Activated naive CD4-positive, alpha-beta T cell treated with anti-CD3 and anti-CD28 coated beads, Interleukin-2, amount 50 U/mL, for 16 hours (primary cell): Measurements from ENCODE around the gene COL13A1.

ENCODE experiments used
- DNase-seq: peaks from one replicate; pipeline ENCODE4 v3.0.0-alpha.2; 2020

COL13A1 gene

GRCh38 chr10:69893271-69893900 lies 91.7 kb downstream of the COL13A1 start:
- no peak for DNase-seq

GRCh38 chr10:69894156-69894555 lies 92.5 kb downstream of the COL13A1 start:
- no peak for DNase-seq

DNA sequence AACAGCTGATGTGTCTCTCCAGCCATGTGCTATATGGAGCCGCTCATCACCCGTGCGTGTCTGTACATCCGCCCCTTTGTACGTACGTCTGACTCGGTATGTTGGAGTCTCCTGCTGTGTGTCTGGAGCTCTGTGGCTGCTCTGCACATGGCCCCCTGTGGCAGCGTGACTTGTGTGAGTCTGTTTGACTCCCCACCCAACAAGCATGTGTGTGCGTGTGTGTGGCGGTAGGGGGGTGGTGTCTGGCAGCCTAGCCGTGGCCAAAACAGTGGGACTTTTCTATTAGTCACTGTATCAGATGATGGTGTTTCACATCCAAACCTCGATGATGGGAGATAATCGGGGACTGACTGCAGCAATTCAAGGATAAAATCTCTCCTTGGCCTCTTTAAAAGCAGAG lies 94.1 kb downstream of the COL13A1 start:
- DNase-seq: no peak

DNA sequence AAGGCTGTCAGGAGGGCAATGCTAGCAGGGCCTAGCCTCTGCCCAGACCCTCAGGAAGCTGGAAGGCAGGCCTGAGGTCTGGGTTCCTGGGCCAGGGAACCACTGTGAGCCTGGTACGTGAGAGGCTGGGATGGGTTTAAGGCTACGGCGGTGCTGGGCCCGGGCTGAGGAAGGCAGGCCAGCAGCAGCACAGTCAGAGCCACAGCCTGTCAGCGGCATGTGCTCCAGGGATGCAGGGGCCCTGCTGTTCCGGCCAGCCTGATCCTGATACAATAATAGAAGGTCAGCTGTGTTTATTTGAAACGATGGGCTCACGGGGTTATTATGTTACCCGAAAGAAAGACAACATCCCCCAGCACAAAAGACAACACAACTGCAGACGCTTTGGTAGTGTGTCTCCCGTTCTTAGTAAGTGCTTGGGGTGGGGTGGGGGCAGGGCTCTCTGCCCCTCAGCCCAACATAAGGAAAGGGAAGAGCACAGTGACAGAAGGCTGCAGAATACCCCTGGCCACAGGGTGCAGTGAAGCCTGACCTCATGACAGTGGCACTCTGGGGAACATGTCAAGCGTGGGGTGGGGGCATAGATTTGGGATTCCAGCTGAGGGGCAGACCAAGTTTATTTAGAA lies 95.0 kb downstream of the COL13A1 start:
- DNase-seq: no peak

DNA sequence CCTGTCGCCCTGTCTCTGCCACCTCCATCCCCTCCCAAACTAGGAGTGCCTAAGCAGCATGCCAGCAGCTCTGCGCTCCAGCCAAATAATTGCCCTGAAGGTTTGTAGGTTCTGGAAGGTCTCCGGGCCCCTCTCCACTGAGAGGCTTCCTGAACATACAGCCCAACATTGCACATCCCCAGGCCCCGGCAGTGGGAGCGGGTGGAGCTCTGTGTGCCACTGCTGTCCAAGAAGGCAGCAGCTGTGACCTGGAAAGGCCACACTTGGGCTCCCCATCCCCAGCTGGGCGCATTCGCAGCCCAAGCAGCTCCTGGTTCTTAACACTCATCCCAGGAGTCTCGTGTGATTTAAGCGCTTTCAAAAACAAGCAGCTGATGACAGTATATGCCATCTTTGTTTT lies 95.7 kb downstream of the COL13A1 start:
- DNase-seq: no peak

DNA sequence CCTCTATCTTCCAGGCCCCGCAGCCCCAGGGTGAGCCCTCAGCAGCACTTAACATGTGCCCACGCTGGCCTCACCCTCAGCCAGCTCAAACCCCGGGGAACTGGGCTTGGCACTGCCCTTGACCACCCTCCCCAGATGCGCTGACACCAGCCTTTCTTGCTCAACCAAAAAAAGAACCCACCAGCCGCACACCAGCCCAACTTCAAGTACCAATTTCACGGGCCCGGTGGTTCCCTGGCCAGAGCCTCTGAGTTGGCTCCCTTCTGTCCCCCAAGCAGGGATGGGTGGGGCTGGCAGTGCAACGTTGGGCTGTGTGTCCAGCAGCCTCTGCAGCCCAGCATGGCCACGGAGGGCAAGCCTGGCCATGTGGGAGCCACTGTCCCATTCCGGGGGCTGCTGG lies 96.3 kb downstream of the COL13A1 start:
- no peak for DNase-seq

GRCh38 chr10:69898524-69898923 lies 96.8 kb downstream of the COL13A1 start:
- no peak for DNase-seq

GRCh38 chr10:69898941-69899340 lies 97.2 kb downstream of the COL13A1 start:
- DNase-seq: no peak

DNA sequence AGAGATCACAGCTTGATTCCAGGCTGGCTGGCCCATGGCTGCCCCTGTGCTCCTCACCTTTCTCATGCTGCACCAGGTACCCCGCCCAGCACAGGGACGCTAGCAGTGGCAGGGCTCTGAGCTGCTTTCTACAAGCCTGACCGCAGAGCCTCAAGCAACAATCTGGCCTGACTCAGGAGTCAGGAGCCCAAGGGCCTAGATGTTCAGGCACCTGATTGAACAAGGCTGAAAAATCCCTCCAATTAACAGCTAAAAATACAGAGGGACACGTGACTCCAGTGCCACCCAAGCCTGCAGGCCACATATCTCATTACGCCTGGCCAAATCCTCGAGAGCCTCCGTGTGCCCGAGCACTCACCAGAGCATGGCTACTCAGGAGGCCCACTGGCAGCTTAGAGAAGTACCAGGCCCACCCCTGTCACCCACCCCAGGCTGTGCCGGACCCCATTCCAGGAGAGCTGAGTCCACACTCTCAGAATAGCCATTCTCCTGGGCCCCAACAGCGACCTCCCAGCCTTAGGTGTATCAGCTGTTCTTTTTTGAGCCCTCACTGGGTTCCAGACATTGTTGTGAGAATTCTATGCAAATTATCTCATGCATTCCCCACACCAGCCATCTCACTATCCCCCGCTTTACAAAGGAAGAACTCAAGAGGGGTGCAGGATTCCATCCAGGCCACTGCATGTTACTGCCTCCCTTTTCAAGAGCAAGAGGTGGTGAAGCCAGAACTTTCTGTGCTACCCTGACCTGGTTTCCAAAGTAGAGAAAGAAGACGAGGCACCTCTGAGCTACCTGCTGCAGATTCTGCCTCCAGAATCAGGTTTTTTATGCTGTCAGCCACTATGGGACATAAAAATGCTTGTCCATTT lies 98.3 kb downstream of the COL13A1 start:
- DNase-seq: no peak

GRCh38 chr10:69901022-69901421 lies 99.3 kb downstream of the COL13A1 start:
- no peak for DNase-seq

DNA sequence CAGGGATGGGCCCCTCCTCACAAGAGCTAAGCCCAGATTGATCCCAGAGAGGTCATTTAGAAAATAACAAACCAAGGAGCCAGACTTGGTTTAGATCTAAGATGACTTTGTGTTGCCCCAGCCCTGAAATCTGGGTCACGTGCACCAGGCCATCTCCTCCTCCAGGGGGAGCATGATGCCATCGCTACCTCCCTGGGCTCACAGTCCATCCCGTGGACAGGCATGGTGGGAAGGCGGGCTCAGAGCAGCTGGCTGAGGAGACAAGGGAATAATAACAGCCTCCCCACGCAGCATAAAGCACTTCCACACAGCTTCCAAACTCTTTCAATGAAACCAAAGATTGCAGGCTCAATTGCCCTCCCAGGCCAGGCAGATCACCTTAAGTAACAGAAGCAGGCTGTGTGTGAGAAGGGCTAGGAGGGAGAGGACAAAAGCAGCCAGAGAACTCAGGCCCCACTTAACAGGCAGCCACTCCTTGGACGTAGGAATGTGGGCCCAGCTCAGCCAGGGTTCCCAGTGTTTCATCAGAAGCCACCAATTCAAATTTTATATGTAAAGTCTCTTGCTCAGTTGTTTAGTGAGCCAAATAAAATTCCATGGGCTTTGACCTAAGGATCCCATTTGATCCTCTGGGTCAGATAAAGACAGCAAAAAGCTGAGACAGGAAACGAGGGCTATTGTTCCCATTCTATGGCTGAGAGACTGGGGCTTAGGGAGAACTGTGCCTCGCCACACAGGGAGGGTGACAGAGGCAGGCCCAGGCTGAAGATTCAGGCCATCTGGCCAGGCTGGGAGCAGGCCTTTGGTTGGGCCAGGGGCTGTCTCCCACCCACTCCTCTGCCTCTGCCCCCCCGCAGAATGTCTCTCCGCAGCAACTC lies 100.2 kb downstream of the COL13A1 start:
- DNase-seq: no peak

DNA sequence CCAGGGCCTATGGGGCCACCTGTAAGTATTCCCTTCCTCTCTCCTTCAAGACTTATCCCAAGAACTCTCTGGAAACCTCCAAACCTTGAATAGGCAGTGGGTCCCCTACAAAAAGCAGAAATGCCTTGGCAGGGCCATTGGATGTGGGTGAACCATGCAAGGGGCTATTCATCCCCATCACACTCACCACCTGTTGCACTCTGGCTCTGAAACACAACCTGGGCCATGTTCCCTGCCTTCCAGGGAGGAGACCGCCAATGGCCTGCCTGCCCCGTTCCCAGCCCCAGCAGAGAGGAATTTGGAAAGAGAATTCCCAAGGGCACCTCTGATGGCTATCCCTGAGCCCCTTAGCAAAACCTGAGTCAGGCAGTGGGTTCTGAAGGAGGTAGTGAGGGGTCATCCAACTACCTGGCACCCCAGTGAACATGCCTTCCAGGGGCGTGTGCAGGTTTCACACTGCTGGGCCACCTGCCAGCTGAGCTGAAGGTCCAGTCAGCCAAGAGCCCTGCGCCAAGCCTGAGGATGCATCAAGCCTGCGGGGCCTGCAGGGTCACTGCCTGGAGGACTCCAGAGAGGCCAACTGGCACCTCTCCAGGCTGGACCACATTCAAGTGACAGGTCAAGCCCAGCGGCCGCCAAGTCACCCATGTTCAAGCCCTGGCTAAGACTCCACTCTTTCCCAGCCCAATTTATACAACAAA lies 101.3 kb downstream of the COL13A1 start:
- DNase-seq: no peak

DNA sequence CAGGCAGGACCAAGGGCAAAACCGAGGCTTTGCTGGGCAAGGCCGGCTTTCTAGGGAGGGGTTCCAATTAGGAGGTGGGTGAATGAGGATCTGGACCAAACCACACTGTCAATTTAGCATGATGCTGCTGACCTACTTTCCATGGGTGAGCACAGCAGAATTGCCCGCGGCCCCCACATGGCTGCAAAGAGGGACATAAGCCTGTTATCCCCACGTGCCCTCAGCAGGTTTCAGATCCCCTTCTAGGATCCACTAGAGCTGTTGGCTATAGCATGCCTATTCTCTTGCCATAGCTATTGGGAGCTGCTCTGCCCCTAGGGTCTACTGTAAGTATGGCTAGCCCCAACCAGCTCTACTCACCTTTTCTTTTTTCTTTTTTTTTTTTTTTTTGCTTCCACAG lies 102.8 kb downstream of the COL13A1 start:
- DNase-seq: no peak

- DNase-seq: no peak
Observed at GRCh38 chr10:69906425-69906824, 104.7 kb downstream of the COL13A1 start.

DNA sequence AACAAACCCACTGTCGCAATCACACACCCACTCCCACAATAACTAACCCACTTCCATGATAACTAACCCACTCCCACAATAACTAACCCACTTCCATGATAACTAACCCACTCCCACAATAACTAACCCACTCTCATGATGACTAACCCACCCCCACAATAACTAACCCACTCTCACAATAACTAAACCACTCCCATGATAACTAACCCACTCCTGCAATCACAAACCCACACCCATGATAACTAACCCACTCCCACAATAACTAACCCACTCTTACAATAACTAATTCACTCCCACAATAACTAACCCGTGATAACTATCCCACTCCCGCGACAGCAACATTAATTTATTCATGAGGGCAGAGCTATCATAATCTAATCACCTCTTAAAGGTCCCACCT lies 105.8 kb downstream of the COL13A1 start:
- DNase-seq: no peak

DNA sequence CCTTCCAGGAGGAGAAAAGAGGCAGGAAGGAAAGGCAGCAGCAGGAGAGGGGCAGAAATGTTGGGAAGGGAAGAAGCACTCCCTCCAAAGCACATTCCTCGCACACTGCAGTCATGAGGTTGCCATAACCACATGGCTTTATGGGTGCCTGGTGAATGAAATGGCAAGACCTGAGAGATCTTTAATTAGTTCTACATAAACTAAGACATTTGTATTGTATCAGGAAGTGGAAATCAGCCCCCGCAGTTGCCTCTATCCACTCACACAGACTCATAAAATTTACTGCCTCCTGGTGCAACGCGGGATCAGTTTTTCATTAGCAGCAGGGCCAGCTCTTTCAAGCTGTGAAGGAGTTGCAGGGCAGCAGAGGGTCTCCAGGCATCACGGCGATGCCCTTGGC lies 106.4 kb downstream of the COL13A1 start:
- DNase-seq: no peak

- no peak for DNase-seq
Observed at GRCh38 chr10:69910561-69910960, 108.9 kb downstream of the COL13A1 start.

DNA sequence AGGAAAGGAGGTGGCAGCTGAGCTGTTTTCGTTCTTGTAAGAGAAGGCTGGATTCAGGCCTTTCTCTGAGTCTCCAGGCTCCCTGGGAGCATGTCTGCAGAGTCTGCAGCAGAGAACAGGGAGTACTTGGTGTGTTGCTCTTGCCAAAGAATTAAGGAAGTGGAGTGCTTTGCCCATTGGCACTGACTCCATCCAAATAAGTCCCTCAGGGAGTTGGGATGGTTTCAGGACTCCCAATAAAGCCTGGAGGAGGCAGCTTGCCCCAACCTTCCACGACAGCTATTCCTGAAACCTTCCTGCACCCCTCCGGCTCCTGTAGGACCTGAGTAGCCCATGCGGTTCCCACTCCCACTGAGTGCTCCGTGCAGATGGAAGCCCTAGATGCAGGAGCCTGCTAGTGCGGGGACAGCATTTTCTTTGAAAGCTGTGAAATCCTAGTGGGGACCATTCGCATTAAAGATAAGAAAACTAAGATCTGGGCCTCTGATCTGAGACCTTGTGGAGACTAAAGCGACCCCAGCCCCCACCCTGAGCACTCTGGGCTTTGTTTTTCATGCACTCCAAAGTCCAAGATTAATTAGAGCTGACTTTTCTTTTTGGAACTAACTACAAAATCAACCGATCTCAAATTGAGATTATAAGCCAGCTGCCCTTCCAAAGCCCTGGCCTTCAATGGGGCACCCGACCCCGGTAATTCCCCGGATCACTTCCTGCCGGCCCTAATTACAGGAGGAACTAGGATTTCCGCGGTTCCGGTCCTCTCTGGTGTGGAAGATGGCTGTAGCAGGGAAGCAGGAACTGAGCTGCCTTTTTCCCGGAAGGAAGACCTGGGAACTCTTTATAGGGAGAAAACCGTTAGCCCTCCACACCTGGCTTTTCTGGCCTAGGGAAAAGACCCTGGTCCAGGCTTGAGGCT lies 110.2 kb downstream of the COL13A1 start:
- DNase-seq: no peak

DNA sequence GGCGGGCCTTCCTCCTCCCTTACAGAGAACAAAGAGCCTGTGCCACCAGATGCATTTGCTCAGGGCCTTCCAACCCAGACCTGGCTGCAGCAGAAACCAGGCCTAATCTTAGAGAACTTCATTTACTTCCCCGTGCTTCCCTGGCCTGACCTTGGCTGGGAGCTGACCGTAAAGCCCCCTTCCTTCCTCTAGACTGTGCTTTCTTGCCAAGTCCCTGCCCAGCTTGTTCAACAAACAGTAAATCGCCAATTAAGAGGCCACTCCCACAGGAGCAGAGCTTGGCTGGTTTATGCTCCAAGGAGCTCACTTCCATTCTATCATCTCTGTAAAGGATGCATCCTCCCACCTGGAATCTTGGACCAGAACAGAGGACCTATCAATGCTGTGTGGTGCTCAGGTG lies 110.9 kb downstream of the COL13A1 start:
- no peak for DNase-seq

GRCh38 chr10:69913606-69914382 lies 112.1 kb downstream of the COL13A1 start:
- DNase-seq: no peak
